Adrenal gland (tissue), 5 donors: Measurements from ENCODE around the gene FAM78A.

Experiments
- CTCF ChIP-seq, 6 experiments: fragments of 450-650 bp in 4 of 6; fragments of 200-600 bp in 2 of 6; sonication (generic) in 1 of 6; IDR thresholded peaks; 1 replicate in 5 of 6; 2 replicates in 1 of 6; pipeline versions ENCODE4 v1.5.1 to v1.8.0; 2016 to 2021; ENCODE audit warnings: antibody characterized with exemption in 6 of 6, mild to moderate bottlenecking in 2 of 6, moderate library complexity in 1 of 6
- POLR2A ChIP-seq, 2 donors: fragments of 450-650 bp; IDR thresholded peaks; one replicate each; pipeline ENCODE4 v1.6.1; 2017; ENCODE audit warnings: antibody characterized with exemption in 2 of 2, mild to moderate bottlenecking in 2 of 2, moderate library complexity in 1 of 2
- donor health status: DM: no; HTN: no; CAD: no.

- TF ChIP-seq CTCF (IDR thresholded peaks at IDR 0.05) (no peak), POLR2A (IDR thresholded peaks at IDR 0.05) (no peak)
These were observed 4.8 kb downstream of the FAM78A start for GRCh38 chr9:131271506-131271931.
